K562 treated with DMSO at 1 percent for 12 hours (cell line): ENCODE data around the gene C16orf74. TPM values are rescaled to one million over a fixed set of nuclear protein-coding genes. Genes with fewer than 3 reads are reported as not detected.

Experiments
- total RNA-seq: library from RNA; unstranded; fragments of 300-600 nt; gene quantifications from 2 replicates; pipeline ENCODE4 v1.2.3, GENCODE V29; 2022; ENCODE audit not compliant: insufficient read depth

C16orf74 gene
- total RNA-seq: not detected in 2 replicates

DNA sequence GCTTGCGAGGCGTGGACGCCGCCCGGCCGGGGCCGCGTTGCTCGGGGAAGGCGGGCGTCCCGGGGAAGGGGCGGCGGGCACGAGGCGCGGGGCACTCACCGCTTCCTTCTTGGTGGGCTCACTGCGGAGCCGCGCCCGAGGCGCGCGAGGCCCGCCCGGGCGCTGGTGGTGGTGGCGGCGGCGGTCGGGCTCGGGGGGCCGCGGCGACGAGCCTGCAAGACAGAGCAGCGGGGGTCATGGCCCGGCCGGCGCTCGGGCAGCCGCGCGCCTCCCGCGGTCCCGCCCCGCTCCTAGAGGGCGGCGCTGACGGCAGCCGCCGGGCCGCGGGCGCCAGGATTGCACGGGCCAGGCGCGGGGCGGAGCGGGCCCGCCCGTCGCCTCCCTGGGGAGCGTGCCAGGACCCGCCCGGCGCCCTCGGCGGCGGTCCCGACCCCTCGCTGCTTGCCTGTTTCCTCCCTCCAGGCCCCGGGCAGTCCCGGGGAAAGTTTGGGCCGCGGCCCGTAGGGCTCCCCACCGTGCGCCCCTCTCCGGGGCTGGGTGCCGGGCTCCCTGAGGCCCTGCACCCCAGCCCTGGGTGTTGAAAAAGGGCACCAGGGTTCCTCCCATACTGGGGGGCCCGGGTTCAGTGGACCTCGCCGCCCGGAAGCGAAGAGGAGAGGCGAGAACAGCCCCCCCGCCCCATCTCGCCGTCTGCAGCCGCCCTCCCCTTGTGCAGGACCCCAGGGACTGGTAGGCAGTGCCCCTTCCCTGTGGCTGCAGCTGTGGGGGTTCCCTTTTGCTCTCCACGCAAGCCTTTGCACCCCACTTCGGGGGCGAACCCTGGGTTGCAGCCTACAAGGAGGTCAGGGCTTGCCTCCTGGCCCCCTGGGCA is at the start of gene C16orf74:
Gene C16orf74 (minus strand): TSS at position 270 of the 871 bp plus-strand sequence. CDS start 15,879 bp downstream, outside the sequence.

GRCh38 chr16:85799497-85800320 is 48.8 kb upstream of the C16orf74 start, which contains the start of the genes COX4I1 and EMC8:
Gene COX4I1 (plus strand): TSS chr16:85799695. CDS start chr16:85801206, 1,511 bp downstream.
Gene EMC8 (minus strand): TSS chr16:85799544. CDS start chr16:85799295, 249 bp downstream.

DNA sequence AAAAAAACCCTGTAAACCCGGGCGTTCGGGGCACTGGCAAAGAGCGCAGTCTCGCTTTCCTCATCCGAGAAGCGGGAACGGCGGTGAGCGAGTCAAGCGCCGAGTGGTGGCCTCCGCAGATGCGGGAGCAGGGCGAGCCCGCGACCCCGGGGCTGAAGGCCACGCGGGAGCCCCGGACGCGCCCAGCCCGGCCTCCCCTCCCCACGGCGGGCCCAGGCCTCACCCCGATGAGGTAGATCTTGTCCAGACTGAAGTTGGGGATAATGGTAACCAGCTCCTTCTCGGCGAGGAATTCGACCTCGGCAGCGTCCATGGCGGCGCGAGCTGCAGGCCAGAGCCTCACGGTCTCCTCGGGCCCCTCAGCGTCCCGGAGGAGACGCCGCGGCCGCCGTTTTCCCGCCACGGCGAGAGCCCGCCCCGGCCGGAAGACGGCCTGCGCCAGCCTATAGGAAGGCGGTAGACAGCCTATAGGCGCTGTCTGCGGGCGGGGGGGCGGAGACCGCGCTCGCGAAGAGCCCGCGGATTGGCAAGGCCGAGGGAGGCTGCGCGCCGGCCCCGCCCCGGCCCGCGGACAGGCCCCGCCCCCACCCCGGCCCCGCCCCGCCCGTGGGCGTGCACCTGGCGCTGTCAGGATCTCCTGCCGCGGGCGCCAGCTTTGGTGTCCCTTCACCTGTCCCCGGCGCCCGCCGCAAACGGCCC is 62.2 kb downstream of the C16orf74 start, which contains the start of gene GINS2:
Gene GINS2 (minus strand): TSS at position 369 of the 699 bp plus-strand sequence. CDS start 56 bp downstream, at position 313.

Other genes starting within 250 kb of the C16orf74 start
- gene GSE1, start 137.8 kb downstream of the C16orf74 start, total RNA-seq: 22.7 and 101 TPM in 2 replicates
- 20.8 and 21.6 TPM in 2 replicates for gene GINS2, start 62.1 kb downstream of the C16orf74 start, total RNA-seq
- 37.9 and 39.0 TPM in 2 replicates for gene EMC8, start 48.4 kb upstream of the C16orf74 start, total RNA-seq
- 1,439 and 2,182 TPM in 2 replicates for gene COX4I1, start 48.6 kb upstream of the C16orf74 start, total RNA-seq
- gene IRF8, start 148.1 kb upstream of the C16orf74 start, total RNA-seq: not detected in 2 replicates